ENCODE measurements around the gene CENPQ. TPM values are rescaled to one million over a fixed set of nuclear protein-coding genes. Genes with fewer than 3 reads are reported as not detected.

CENPQ gene
- total and polyA plus RNA-seq, 2 of the 8 experiments (the other 6 are each of a cell fraction or from before 2014, with no cell fraction given): 9.4 to 19.6 TPM

DNA sequence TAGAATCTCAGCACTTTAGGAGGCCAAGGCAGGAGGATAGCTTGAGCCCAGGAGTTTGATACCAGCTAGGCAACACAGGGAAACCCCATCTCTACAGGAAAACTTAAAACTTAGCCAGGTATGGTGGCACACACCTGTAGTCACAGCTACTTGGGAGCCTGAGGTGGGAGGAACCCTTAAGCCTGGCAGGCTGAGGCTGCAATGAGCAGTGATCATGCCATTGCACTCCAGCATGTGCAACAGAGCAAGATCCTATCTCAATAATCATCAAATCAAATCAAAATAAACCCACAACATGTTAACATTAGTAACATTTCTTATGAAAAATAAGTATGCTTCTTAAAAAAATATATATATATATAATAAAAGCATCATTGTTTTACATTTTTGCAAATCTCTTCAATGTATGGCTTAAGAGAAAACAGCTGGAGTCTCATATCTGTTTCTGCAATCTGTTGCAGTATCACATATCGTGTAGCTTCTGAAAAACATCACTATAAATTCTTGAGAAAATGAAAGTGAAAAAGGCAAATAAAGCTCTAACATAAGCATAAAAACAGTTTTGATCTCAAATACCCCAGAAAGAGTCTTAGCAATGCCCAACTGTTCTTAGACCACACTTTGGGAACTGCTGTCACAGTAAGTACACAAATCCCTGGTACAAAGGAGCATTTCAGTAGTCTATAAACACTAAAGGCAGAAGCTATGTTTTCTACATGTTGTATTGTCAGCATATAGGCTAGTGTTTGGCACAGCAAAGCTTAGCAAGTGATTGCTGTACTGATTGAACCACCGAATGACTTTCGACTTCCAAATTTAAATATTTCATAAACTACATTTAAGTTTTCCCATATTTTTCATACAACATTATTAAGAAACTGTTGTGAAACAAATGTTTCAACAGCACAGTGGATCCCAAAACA is 8.1 kb upstream of the CENPQ start:
- H4K5ac ChIP-seq (ENCODE audit: insufficient read length, low read depth, low read length): no peak overlapping the region
- CTCF ChIA-PET (ENCODE audit: partially characterized antibody): interaction anchor here (1.0 kb wide), 2 partner anchors 15 to 57 kb away, joined by 3 to 4 read pairs; no protein-coding TSS in a partner anchor
- no peak overlapping the region for H3K18ac ChIP-seq (ENCODE audit: extremely low read depth, low read length)
- H2BK15ac ChIP-seq (ENCODE audit: low read length): no peak overlapping the region
- H3K4me3 ChIP-seq (ENCODE audit: extremely low read depth in 1 of 4, insufficient read depth in 2 of 4, low read depth in 3 of 4, low read length in 4 of 4): no peak overlapping the region
- H3K23ac ChIP-seq (ENCODE audit: insufficient read length): no peak overlapping the region
- H3K14ac ChIP-seq (ENCODE audit: insufficient read length): no peak overlapping the region
- no peak overlapping the region for H3K56ac ChIP-seq (replicated peaks; ENCODE audit: insufficient read length, low read depth, low read length)
- 95 to 100% methylated on average over 2 to 3 of the region's 3 CpGs for WGBS, 2 experiments (ENCODE audit: extremely low coverage in 1 of 2, insufficient coverage in 1 of 2, insufficient read length in 1 of 2, insufficient replicate concordance in 2 of 2, low coverage in 1 of 2, low lambda C conversion rate in 2 of 2, missing lambda C conversion rate in 1 of 2)
- H3K36me3 ChIP-seq (ENCODE audit: control insufficient read depth in 2 of 4, insufficient read depth in 4 of 4, low read length in 3 of 4): peaks cover 0 to 14% (median 1%) of the 10 kb centered on the region in 4 experiments; a peak in 3 of 8 replicates
- H3K27ac ChIP-seq (ENCODE audit: low read depth, low read length): no peak overlapping the region
- no peak overlapping the region for H2BK120ac ChIP-seq (replicated peaks; ENCODE audit: low read depth, low read length)
- H3K79me2 ChIP-seq (ENCODE audit: control insufficient read depth in 1 of 2, insufficient read depth in 2 of 2, low read length in 2 of 2): 0 out of 4 replicates have a peak, but pooled peaks cover 0 to under 1% of the 10 kb centered on the region in 2 experiments
- H3K4ac ChIP-seq (replicated peaks; ENCODE audit: insufficient read length, low read depth, low read length): no peak overlapping the region
- H4K20me1 ChIP-seq (replicated peaks in 1 of 2; ENCODE audit: control insufficient read depth in 1 of 2, insufficient read depth in 2 of 2, low read length in 2 of 2): no peaks in the 10 kb centered on the region
- no peak overlapping the region for H2BK12ac ChIP-seq (ENCODE audit: low read depth, low read length)
- H3K4me1 ChIP-seq (replicated peaks in 1 of 4; ENCODE audit: control insufficient read depth in 3 of 4, insufficient read depth in 4 of 4, low read length in 3 of 4): no peaks in the 10 kb centered on the region
- H3K27me3 ChIP-seq (replicated peaks in 1 of 4; ENCODE audit: control insufficient read depth in 3 of 4, extremely low read depth in 1 of 4, insufficient read depth in 3 of 4, low read length in 3 of 4): no peaks in the 10 kb centered on the region
- H2AFZ ChIP-seq (ENCODE audit: low read length): no peak overlapping the region
- H4K8ac ChIP-seq (ENCODE audit: extremely low read depth, insufficient read depth, low read length): no peak overlapping the region
- no peak overlapping the region for H2AK5ac ChIP-seq (ENCODE audit: low read depth, low read length)
- H2BK5ac ChIP-seq (ENCODE audit: low read depth, low read length): no peak overlapping the region
- H2BK20ac ChIP-seq (ENCODE audit: low read length): no peak overlapping the region
- no peaks in the 10 kb centered on the region for H3K79me1 ChIP-seq (ENCODE audit: low read depth, low read length)
- DNase-seq (ENCODE audit: low read depth in 1 of 2, low spot score in 2 of 2) (no peak), FAIRE-seq (no peak)
- H4K91ac ChIP-seq (replicated peaks; ENCODE audit: insufficient read length, low read length): no peak overlapping the region
- H3K9me3 ChIP-seq (ENCODE audit: insufficient read depth in 2 of 2, low read depth in 1 of 2, low read length in 1 of 2): no peaks in the 10 kb centered on the region
- no peaks in the 10 kb centered on the region for H3K23me2 ChIP-seq (ENCODE audit: low read depth, low read length)
- no peak overlapping the region for H3K4me2 ChIP-seq (ENCODE audit: insufficient read depth in 1 of 2, low read depth in 2 of 2, low read length in 2 of 2)
- H3K9ac ChIP-seq (replicated peaks in 1 of 4; ENCODE audit: extremely low read depth in 1 of 4, low read depth in 3 of 4, low read length in 3 of 4): no peak overlapping the region
- POLR2A ChIA-PET (ENCODE audit: partially characterized antibody): no interaction called here
- TF ChIP-seq POLR2A (IDR thresholded peaks at IDR 0.05; ENCODE audit: control extremely low read depth in 1 of 2, low read depth in 2 of 2, low read length in 2 of 2): no peak
- TF ChIP-seq POLR2AphosphoS5 (IDR thresholded peaks at IDR 0.05; ENCODE audit: low read depth, low read length): no peak
- no peak for TF ChIP-seq CEBPB (IDR thresholded peaks at IDR 0.05; ENCODE audit: low read depth, low read length)
- no peak for TF ChIP-seq JUND (IDR thresholded peaks at IDR 0.05; ENCODE audit: low read length)
- TF ChIP-seq CREB1 (IDR thresholded peaks at IDR 0.05): no peak
- TF ChIP-seq HDAC6 (IDR thresholded peaks at IDR 0.05; ENCODE audit: low read depth, low read length): no peak
- TF ChIP-seq, protein P1, sequence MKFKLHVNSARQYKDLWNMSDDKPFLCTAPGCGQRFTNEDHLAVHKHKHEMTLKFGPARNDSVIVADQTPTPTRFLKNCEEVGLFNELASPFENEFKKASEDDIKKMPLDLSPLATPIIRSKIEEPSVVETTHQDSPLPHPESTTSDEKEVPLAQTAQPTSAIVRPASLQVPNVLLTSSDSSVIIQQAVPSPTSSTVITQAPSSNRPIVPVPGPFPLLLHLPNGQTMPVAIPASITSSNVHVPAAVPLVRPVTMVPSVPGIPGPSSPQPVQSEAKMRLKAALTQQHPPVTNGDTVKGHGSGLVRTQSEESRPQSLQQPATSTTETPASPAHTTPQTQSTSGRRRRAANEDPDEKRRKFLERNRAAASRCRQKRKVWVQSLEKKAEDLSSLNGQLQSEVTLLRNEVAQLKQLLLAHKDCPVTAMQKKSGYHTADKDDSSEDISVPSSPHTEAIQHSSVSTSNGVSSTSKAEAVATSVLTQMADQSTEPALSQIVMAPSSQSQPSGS (IDR thresholded peaks at IDR 0.05; ENCODE audit: low read length): no peak

Measured in H1 (cell line).